ENCODE results near the gene CCL4. TPM values are rescaled to one million over a fixed set of nuclear protein-coding genes. Genes with fewer than 3 reads are reported as not detected.
"Not testable (repeated sequence)": the region's sequence is repeated elsewhere in the genome, so short reads cannot be mapped to it uniquely, and the experiment has no call there.

The CCL4 gene
- total RNA-seq, 1 donor from 2014 or later: 25.3 TPM

GRCh38 chr17:36115649-36115977 lies 12.0 kb downstream of the CCL4 start:
- not testable (repeated sequence) for DNase-seq (ENCODE audit: low spot score)

- DNase-seq (ENCODE audit: low spot score): no peak
Observed at GRCh38 chr17:36117505-36118382, 14.1 kb downstream of the CCL4 start.

- DNase-seq (ENCODE audit: low spot score): no peak
Observed at GRCh38 chr17:36118477-36119353, 15.1 kb downstream of the CCL4 start.

- DNase-seq (ENCODE audit: low spot score): no peak
Observed at GRCh38 chr17:36120221-36120620, 16.6 kb downstream of the CCL4 start.

GRCh38 chr17:36121099-36121498 lies 17.5 kb downstream of the CCL4 start:
- not testable (repeated sequence) for DNase-seq (ENCODE audit: low spot score)

GRCh38 chr17:36123431-36123830 lies 19.8 kb downstream of the CCL4 start:
- no peak for DNase-seq (ENCODE audit: low spot score)

GRCh38 chr17:36124879-36125824 lies 21.5 kb downstream of the CCL4 start:
- DNase-seq (ENCODE audit: low spot score): no peak

GRCh38 chr17:36127199-36127893 lies 23.7 kb downstream of the CCL4 start:
- no peak for DNase-seq (ENCODE audit: low spot score)

- no peak for DNase-seq (ENCODE audit: low spot score)
Observed at GRCh38 chr17:36127911-36128310, 24.3 kb downstream of the CCL4 start.

- DNase-seq (ENCODE audit: low spot score): no peak
Observed at GRCh38 chr17:36128411-36128978, 24.9 kb downstream of the CCL4 start.

- no peak for DNase-seq (ENCODE audit: low spot score)
Observed at GRCh38 chr17:36129616-36130015, 26.0 kb downstream of the CCL4 start.

- DNase-seq (ENCODE audit: low spot score): no peak
Observed at GRCh38 chr17:36130346-36130745, 26.7 kb downstream of the CCL4 start.

- no peak for DNase-seq (ENCODE audit: low spot score)
Observed at GRCh38 chr17:36131421-36131820, 27.8 kb downstream of the CCL4 start.

- DNase-seq (ENCODE audit: low spot score): no peak
Observed at GRCh38 chr17:36131931-36132330, 28.3 kb downstream of the CCL4 start.

- no peak for DNase-seq (ENCODE audit: low spot score)
Observed at GRCh38 chr17:36132421-36132831, 28.8 kb downstream of the CCL4 start.

- no peak for DNase-seq (ENCODE audit: low spot score)
Observed at GRCh38 chr17:36133602-36134236, 30.1 kb downstream of the CCL4 start.

GRCh38 chr17:36135465-36135864 lies 31.8 kb downstream of the CCL4 start:
- no peak for DNase-seq (ENCODE audit: low spot score)

GRCh38 chr17:36136036-36136435 lies 32.4 kb downstream of the CCL4 start:
- DNase-seq (ENCODE audit: low spot score): no peak

- no peak for DNase-seq (ENCODE audit: low spot score)
Observed at GRCh38 chr17:36136439-36136838, 32.8 kb downstream of the CCL4 start.

- DNase-seq (ENCODE audit: low spot score): no peak
Observed at GRCh38 chr17:36142235-36142634, 38.6 kb downstream of the CCL4 start.
